HepG2 (cell line): Measurements from ENCODE around the gene FGFR4. TPM values are rescaled to one million over a fixed set of nuclear protein-coding genes. Genes with fewer than 3 reads are reported as not detected.

ENCODE experiments used
- ATAC-seq: fragments of 200-7000 bp; cut with Tn5 transposase; 3 replicates; pipeline ENCODE4 v1.9.1; 2020; ENCODE audit warnings: mild to moderate bottlenecking, moderate library complexity
- BruUV-seq: library from RNA; stranded (reverse); fragments of 400-500 nt; replicated peaks from 2 replicates; lab custom pipeline; 2021; lab: Mats Ljungman, UMichigan
- CTCF ChIA-PET: fragments of 300-600 bp; formaldehyde crosslinking; extraction: SDS; loops from one replicate; lab custom pipeline; 2021; ENCODE audit warnings: low total read pairs, inconsistent platforms, low intra/inter-chr PET ratio; lab: Yijun Ruan, JAX
- POLR2A ChIA-PET: fragments of 350-600 bp; sonication (Branson Sonifier 250); formaldehyde crosslinking; loops from one replicate; lab custom pipeline; 2020; ENCODE audit warnings: antibody characterized with exemption, inconsistent platforms; lab: Yijun Ruan, JAX
- DNase-seq: peaks from one replicate; pipeline ENCODE4 v3.0.0-alpha.2; 2015; ENCODE audit warnings: low spot score
- FAIRE-seq: peaks from 3 replicates; lab custom pipeline; 2011; peaks lifted over from hg19 to GRCh38; lab: Jason Lieb, UNC
- H2AFZ ChIP-seq: one replicate; pipeline ENCODE4 v1.6.1; 2011; ENCODE audit warnings: low read length, inconsistent platforms
- H3K27ac ChIP-seq: fragments of 300-600 bp; 3 replicates; pipeline ENCODE4 v1.8.0; 2011; ENCODE audit warnings: mixed run types, mild to moderate bottlenecking, mixed read lengths, low read length, inconsistent platforms; ENCODE audit not compliant: insufficient read depth; ENCODE audit errors: extremely low read length
- H3K27me3 ChIP-seq, 2 experiments: fragments of 200-600 bp in 1 of 2; 2 replicates in 1 of 2; 3 replicates in 1 of 2; pipeline versions ENCODE4 v1.6.0 to v1.8.0; 2011; ENCODE audit warnings: low read length in 2 of 2, mild to moderate bottlenecking in 2 of 2, moderate library complexity in 2 of 2, inconsistent platforms in 1 of 2; ENCODE audit not compliant: insufficient read depth in 2 of 2, control insufficient read depth in 1 of 2
- H3K36me3 ChIP-seq, 2 experiments: fragments of 200-600 bp in 1 of 2; replicated peaks in 1 of 2; 2 replicates in 1 of 2; 3 replicates in 1 of 2; pipeline versions ENCODE4 v1.5.1 to v1.8.0; 2011; ENCODE audit warnings: low read length in 2 of 2, inconsistent platforms in 1 of 2; ENCODE audit not compliant: insufficient read depth in 2 of 2, control insufficient read depth in 1 of 2
- H3K4me1 ChIP-seq: 2 replicates; pipeline ENCODE4 v1.5.1; 2012; ENCODE audit warnings: low read length, inconsistent platforms; ENCODE audit not compliant: insufficient read depth
- H3K4me2 ChIP-seq: 2 replicates; pipeline ENCODE4 v1.6.0; 2011; ENCODE audit warnings: low read depth, low read length, inconsistent platforms
- H3K4me3 ChIP-seq, 3 experiments: fragments of 200-600 bp in 1 of 3; sonication (generic), shearing (Covaris generic) in 1 of 3; replicated peaks in 1 of 3; 2 replicates each; pipeline ENCODE4 v1.5.1; 2011 to 2016; ENCODE audit warnings: low read length in 3 of 3, inconsistent platforms in 2 of 3, low read depth in 2 of 3, mild to moderate bottlenecking in 2 of 3, control low read depth in 1 of 3, mixed read lengths in 1 of 3; ENCODE audit not compliant: insufficient read depth in 1 of 3
- H3K79me2 ChIP-seq: one replicate; pipeline ENCODE4 v1.6.1; 2011; ENCODE audit warnings: low read length, inconsistent platforms; ENCODE audit not compliant: insufficient read depth
- H3K9ac ChIP-seq: 2 replicates; pipeline ENCODE4 v1.6.0; 2011; ENCODE audit warnings: mild to moderate bottlenecking, low read depth, low read length, inconsistent platforms; ENCODE audit not compliant: insufficient read depth
- H3K9me3 ChIP-seq: 2 replicates; pipeline ENCODE4 v1.5.1; 2012; ENCODE audit warnings: mild to moderate bottlenecking, low read length
- H4K20me1 ChIP-seq: 2 replicates; pipeline ENCODE4 v1.6.0; 2011; ENCODE audit warnings: inconsistent platforms, mild to moderate bottlenecking, low read length, moderate library complexity; ENCODE audit not compliant: insufficient read depth
- ATF6 ChIP-seq: sonication (generic); formaldehyde crosslinking; conservative IDR thresholded peaks from 2 replicates; pipeline ENCODE4 v1.4.0; 2020; ENCODE audit warnings: missing genetic modification reagents
- FOXA3 ChIP-seq: IDR thresholded peaks from 2 replicates; pipeline ENCODE4 v1.6.1; 2016; ENCODE audit warnings: missing genetic modification reagents, missing compliant biosample characterization
- HMGXB4 ChIP-seq, 2 experiments: sonication (generic) in 1 of 2; formaldehyde crosslinking in 1 of 2; IDR thresholded peaks; 2 replicates each; pipeline versions ENCODE4 v1.4.0 to v1.6.1; 2018 to 2020; ENCODE audit warnings: missing genetic modification reagents in 2 of 2, borderline replicate concordance in 1 of 2, low read depth in 1 of 2, mild to moderate bottlenecking in 1 of 2, missing biosample characterization in 1 of 2
- ZC3H4 ChIP-seq: sonication (generic); formaldehyde crosslinking; IDR thresholded peaks from 2 replicates; pipeline ENCODE4 v1.4.0; 2020; ENCODE audit warnings: missing genetic modification reagents, borderline replicate concordance
- ZFP36L1 ChIP-seq: sonication (generic); formaldehyde crosslinking; IDR thresholded peaks from 2 replicates; pipeline ENCODE4 v1.8.0; 2022; ENCODE audit warnings: mild to moderate bottlenecking, missing genetic modification reagents, moderate library complexity
- ZIK1 ChIP-seq: sonication (generic); formaldehyde crosslinking; IDR thresholded peaks from 2 replicates; pipeline ENCODE4 v1.5.0; 2020; ENCODE audit warnings: mild to moderate bottlenecking, low read depth, missing genetic modification reagents, borderline replicate concordance
- ZKSCAN1 ChIP-seq: fragments of 150-350 bp; IDR thresholded peaks from 2 replicates; pipeline ENCODE4 v1.6.1; 2014; ENCODE audit warnings: low read length
- ZSCAN29 ChIP-seq: sonication (generic); formaldehyde crosslinking; conservative IDR thresholded peaks from 2 replicates; pipeline ENCODE4 v1.4.0; 2020; ENCODE audit warnings: mild to moderate bottlenecking, missing genetic modification reagents
- WGBS: methylation state at CpG from one replicate; pipeline ENCODE4 v1.1.6; 2017; ENCODE audit warnings: low lambda C conversion rate; 5-methylcytosine and 5-hydroxymethylcytosine counted together
- in situ Hi-C: cut with HindIII; loops from 2 replicates; pipeline ENCODE4 v1.10.0; 2017; ENCODE audit warnings: low pct_unique_long_range_greater_than_20kb; ENCODE audit not compliant: extremely low pct_ligation_motif_present
- intact Hi-C: fragments of 100-400 bp; cut with micrococcal nuclease; formaldehyde crosslinking; loops from one replicate; pipeline ENCODE4 v1.10.0; 2022; ENCODE audit not compliant: unreplicated experiment
- polyA plus RNA-seq, 8 experiments: library from polyadenylated mRNA; depleted of rRNA in 3 of 8; stranded (reverse) in 7 of 8; unstranded in 1 of 8; fragments of >200 nt; fragmentation: Illumina TruSeq in 4 of 8; extraction: Trizol in 4 of 8; gene quantifications; 2 replicates each; pipeline versions ENCODE4 v1.2.1 to v1.2.3, GENCODE V29; 2011 to 2016; ENCODE audit warnings: low read depth in 4 of 8, missing spikeins in 1 of 8, mixed read lengths in 1 of 8; ENCODE audit not compliant: insufficient read depth in 1 of 8
- total RNA-seq, 5 experiments: library from RNA; depleted of rRNA; stranded (reverse); fragments of >200 nt; fragmentation: Illumina TruSeq; extraction: Trizol; gene quantifications; 2 replicates each; pipeline ENCODE4 v1.2.3, GENCODE V29; 2016; ENCODE audit warnings: low read depth in 1 of 5
- TF ChIP-seq, protein P1 (sequence below): sonication (generic); formaldehyde crosslinking; IDR thresholded peaks from 2 replicates; pipeline ENCODE4 v1.4.0; 2020; ENCODE audit warnings: missing genetic modification reagents

The FGFR4 gene
- total and polyA plus RNA-seq, 2 of the 13 experiments (the other 11 are each of a cell fraction or from before 2014, with no cell fraction given), result 129 to 219 TPM

GRCh38 chr5:177041936-177042335 is 44.8 kb upstream of the FGFR4 start:
- Histone ChIP-seq H3K9ac (no peak overlapping the region), H3K9me3 (no peaks in the 10 kb centered on the region), H3K4me3 (no peak overlapping the region), H3K79me2 (peaks cover 4% of the 10 kb centered on the region), H4K20me1 (no peaks in the 10 kb centered on the region), H3K4me2 (no peak overlapping the region), H3K4me1 (peaks cover 8% of the 10 kb centered on the region; the same call in 1 of the 2 replicates), H2AFZ (no peak overlapping the region), H3K36me3 (peaks cover 14 to 46% of the 10 kb centered on the region in 2 experiments), H3K27ac (no peak overlapping the region), H3K27me3 (no peaks in the 10 kb centered on the region; a peak in 1 of 5 replicates)
- no peak for ATAC-seq
- ChIA-PET CTCF (no interaction called here), POLR2A (no interaction called here)
- intact Hi-C loops (no loop called here), in situ Hi-C loops (no loop called here)
- 98% methylated on average over 2 of the region's 2 CpGs for WGBS
- no peak for FAIRE-seq
- BruUV-seq, result no TSS peak
- peak; percentile 91 for TF ChIP-seq ZKSCAN1
- no peak for TF ChIP-seq ZIK1
- DNase-seq, result no peak

- Histone ChIP-seq H3K9ac (no peak overlapping the region), H3K79me2 (no peaks in the 10 kb centered on the region), H4K20me1 (no peaks in the 10 kb centered on the region), H3K4me3 (no peak overlapping the region), H3K4me2 (no peak overlapping the region), H3K27ac (no peak overlapping the region), H3K9me3 (no peaks in the 10 kb centered on the region), H2AFZ (no peak overlapping the region), H3K36me3 (peaks cover 14 to 54% of the 10 kb centered on the region in 2 experiments), H3K4me1 (peaks cover 6% of the 10 kb centered on the region; the same call in 1 of the 2 replicates), H3K27me3 (no peaks in the 10 kb centered on the region; a peak in 1 of 5 replicates)
- in situ Hi-C loops (no loop called here), intact Hi-C loops (no loop called here)
- POLR2A ChIA-PET, result no interaction called here
- no TSS peak for BruUV-seq
- ATAC-seq, result no peak
- DNase-seq, result no peak
- no peak for FAIRE-seq
- over 99% methylated on average over 6 of the region's 6 CpGs for WGBS
- CTCF ChIA-PET, result no interaction called here
- TF ChIP-seq ZC3H4 (CRISPR knock-in tag), result no peak
- no peak for TF ChIP-seq ZSCAN29 (CRISPR knock-in tag)
- TF ChIP-seq HMGXB4 (CRISPR knock-in tag; IDR thresholded peaks at IDR 0.05; ENCODE audit: borderline replicate concordance in 1 of 2, low read depth in 1 of 2), result no peak
- TF ChIP-seq ATF6 (CRISPR knock-in tag), result no peak
- TF ChIP-seq FOXA3 (CRISPR knock-in tag), result no peak
- TF ChIP-seq, protein P1, sequence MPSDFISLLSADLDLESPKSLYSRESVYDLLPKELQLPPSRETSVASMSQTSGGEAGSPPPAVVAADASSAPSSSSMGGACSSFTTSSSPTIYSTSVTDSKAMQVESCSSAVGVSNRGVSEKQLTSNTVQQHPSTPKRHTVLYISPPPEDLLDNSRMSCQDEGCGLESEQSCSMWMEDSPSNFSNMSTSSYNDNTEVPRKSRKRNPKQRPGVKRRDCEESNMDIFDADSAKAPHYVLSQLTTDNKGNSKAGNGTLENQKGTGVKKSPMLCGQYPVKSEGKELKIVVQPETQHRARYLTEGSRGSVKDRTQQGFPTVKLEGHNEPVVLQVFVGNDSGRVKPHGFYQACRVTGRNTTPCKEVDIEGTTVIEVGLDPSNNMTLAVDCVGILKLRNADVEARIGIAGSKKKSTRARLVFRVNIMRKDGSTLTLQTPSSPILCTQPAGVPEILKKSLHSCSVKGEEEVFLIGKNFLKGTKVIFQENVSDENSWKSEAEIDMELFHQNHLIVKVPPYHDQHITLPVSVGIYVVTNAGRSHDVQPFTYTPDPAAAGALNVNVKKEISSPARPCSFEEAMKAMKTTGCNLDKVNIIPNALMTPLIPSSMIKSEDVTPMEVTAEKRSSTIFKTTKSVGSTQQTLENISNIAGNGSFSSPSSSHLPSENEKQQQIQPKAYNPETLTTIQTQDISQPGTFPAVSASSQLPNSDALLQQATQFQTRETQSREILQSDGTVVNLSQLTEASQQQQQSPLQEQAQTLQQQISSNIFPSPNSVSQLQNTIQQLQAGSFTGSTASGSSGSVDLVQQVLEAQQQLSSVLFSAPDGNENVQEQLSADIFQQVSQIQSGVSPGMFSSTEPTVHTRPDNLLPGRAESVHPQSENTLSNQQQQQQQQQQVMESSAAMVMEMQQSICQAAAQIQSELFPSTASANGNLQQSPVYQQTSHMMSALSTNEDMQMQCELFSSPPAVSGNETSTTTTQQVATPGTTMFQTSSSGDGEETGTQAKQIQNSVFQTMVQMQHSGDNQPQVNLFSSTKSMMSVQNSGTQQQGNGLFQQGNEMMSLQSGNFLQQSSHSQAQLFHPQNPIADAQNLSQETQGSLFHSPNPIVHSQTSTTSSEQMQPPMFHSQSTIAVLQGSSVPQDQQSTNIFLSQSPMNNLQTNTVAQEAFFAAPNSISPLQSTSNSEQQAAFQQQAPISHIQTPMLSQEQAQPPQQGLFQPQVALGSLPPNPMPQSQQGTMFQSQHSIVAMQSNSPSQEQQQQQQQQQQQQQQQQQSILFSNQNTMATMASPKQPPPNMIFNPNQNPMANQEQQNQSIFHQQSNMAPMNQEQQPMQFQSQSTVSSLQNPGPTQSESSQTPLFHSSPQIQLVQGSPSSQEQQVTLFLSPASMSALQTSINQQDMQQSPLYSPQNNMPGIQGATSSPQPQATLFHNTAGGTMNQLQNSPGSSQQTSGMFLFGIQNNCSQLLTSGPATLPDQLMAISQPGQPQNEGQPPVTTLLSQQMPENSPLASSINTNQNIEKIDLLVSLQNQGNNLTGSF (CRISPR knock-in tag), result no peak
- no peak for TF ChIP-seq ZFP36L1
These were observed 43.6 kb upstream of the FGFR4 start for GRCh38 chr5:177043114-177043513.
